ENCODE measurements around the gene ABHD12. TPM values are rescaled to one million over a fixed set of nuclear protein-coding genes. Genes with fewer than 3 reads are reported as not detected.

ABHD12 gene
- total RNA-seq, 1 experiment from 2014 or later, result 48.3 TPM

GRCh38 chr20:25327521-25328235, 63.0 kb downstream of the ABHD12 start:
- Histone ChIP-seq H3K4me1 (ENCODE audit: insufficient read depth, low read length) (no peaks in the 10 kb centered on the region), H3K27me3 (ENCODE audit: low read length) (no peaks in the 10 kb centered on the region), H3K4me3 (ENCODE audit: low read length) (no peak overlapping the region), H3K36me3 (ENCODE audit: low read depth, low read length) (no peaks in the 10 kb centered on the region), H3K9me3 (ENCODE audit: low read length) (no peaks in the 10 kb centered on the region), H3K4me2 (ENCODE audit: low read length) (no peak overlapping the region), H3K79me2 (ENCODE audit: low read length) (no peaks in the 10 kb centered on the region), H3K27ac (ENCODE audit: low read length) (no peak overlapping the region), H2AFZ (ENCODE audit: low read length) (no peak overlapping the region), H3K9ac (ENCODE audit: low read length) (no peak overlapping the region), H3F3A (ENCODE audit: low read length, unreplicated experiment) (no peaks in the 10 kb centered on the region), H3K9me2 (replicated peaks; ENCODE audit: low read length) (no peaks in the 10 kb centered on the region), H4K20me1 (ENCODE audit: low read length) (no peaks in the 10 kb centered on the region)
- BruUV-seq (replicated peaks), result no TSS peak
- CTCF ChIA-PET, result interaction anchor here (0.6 kb wide), 1 partner anchor 334 kb away, joined by 3 read pairs; no protein-coding TSS in a partner anchor
- ATAC-seq, result no peak
- TF ChIP-seq EZH2 (IDR thresholded peaks at IDR 0.05; ENCODE audit: low read length, unreplicated experiment) (no peak), EZH2phosphoT487 (IDR thresholded peaks at IDR 0.05; ENCODE audit: borderline replicate concordance, low read length) (no peak), CTCF (conservative IDR thresholded peaks at IDR 0.05; ENCODE audit: low read depth, low read length) (no peak)
- intact Hi-C loops (cut with micrococcal nuclease), result no loop called here
- POLR2A ChIA-PET (ENCODE audit: unreplicated experiment), result no interaction called here
- DNase-seq, result no peak

- H4K20me1 ChIP-seq (ENCODE audit: low read length), result no peaks in the 10 kb centered on the region
- no peak overlapping the region for H3K9ac ChIP-seq (ENCODE audit: low read length)
- H3K9me2 ChIP-seq (replicated peaks; ENCODE audit: low read length), result no peaks in the 10 kb centered on the region
- no peak for ATAC-seq
- no peak for TF ChIP-seq EZH2phosphoT487 (IDR thresholded peaks at IDR 0.05; ENCODE audit: borderline replicate concordance, low read length)
- no peak for TF ChIP-seq EZH2 (IDR thresholded peaks at IDR 0.05; ENCODE audit: low read length, unreplicated experiment)
- TF ChIP-seq CTCF (conservative IDR thresholded peaks at IDR 0.05; ENCODE audit: low read depth, low read length), result no peak
- no peak overlapping the region for H2AFZ ChIP-seq (ENCODE audit: low read length)
- H3K4me3 ChIP-seq (ENCODE audit: low read length), result no peak overlapping the region
- intact Hi-C loops (cut with micrococcal nuclease), result no loop called here
- no peaks in the 10 kb centered on the region for H3K27me3 ChIP-seq (ENCODE audit: low read length)
- H3K4me1 ChIP-seq (ENCODE audit: insufficient read depth, low read length), result no peaks in the 10 kb centered on the region
- H3K9me3 ChIP-seq (ENCODE audit: low read length), result no peaks in the 10 kb centered on the region
- no peak overlapping the region for H3K4me2 ChIP-seq (ENCODE audit: low read length)
- no peaks in the 10 kb centered on the region for H3F3A ChIP-seq (ENCODE audit: low read length, unreplicated experiment)
- H3K27ac ChIP-seq (ENCODE audit: low read length), result no peak overlapping the region
- no TSS peak for BruUV-seq (replicated peaks)
- no peaks in the 10 kb centered on the region for H3K79me2 ChIP-seq (ENCODE audit: low read length)
- CTCF ChIA-PET, result no interaction called here
- POLR2A ChIA-PET (ENCODE audit: unreplicated experiment), result no interaction called here
- H3K36me3 ChIP-seq (ENCODE audit: low read depth, low read length), result no peaks in the 10 kb centered on the region
- DNase-seq, result no peak
Measured at GRCh38 chr20:25325997-25326396, 64.6 kb downstream of the ABHD12 start.

GRCh38 chr20:25325073-25325472, 65.6 kb downstream of the ABHD12 start:
- ChIA-PET CTCF (no interaction called here), POLR2A (ENCODE audit: unreplicated experiment) (interaction anchor here (0.6 kb wide), 1 partner anchor 101 kb away, joined by 5 read pairs; no protein-coding TSS in a partner anchor)
- Histone ChIP-seq H4K20me1 (ENCODE audit: low read length) (no peaks in the 10 kb centered on the region), H3K4me3 (ENCODE audit: low read length) (no peak overlapping the region), H3K9me2 (replicated peaks; ENCODE audit: low read length) (no peaks in the 10 kb centered on the region), H3K79me2 (ENCODE audit: low read length) (no peaks in the 10 kb centered on the region), H3K9ac (ENCODE audit: low read length) (no peak overlapping the region), H3K27ac (ENCODE audit: low read length) (no peak overlapping the region), H2AFZ (ENCODE audit: low read length) (no peak overlapping the region), H3K27me3 (ENCODE audit: low read length) (no peaks in the 10 kb centered on the region), H3K4me2 (ENCODE audit: low read length) (no peak overlapping the region), H3F3A (ENCODE audit: low read length, unreplicated experiment) (no peaks in the 10 kb centered on the region), H3K36me3 (ENCODE audit: low read depth, low read length) (no peaks in the 10 kb centered on the region), H3K4me1 (ENCODE audit: insufficient read depth, low read length) (no peaks in the 10 kb centered on the region), H3K9me3 (ENCODE audit: low read length) (no peaks in the 10 kb centered on the region)
- DNase-seq, result no peak
- intact Hi-C loops (cut with micrococcal nuclease), result no loop called here
- no TSS peak for BruUV-seq (replicated peaks)
- TF ChIP-seq EZH2phosphoT487 (IDR thresholded peaks at IDR 0.05; ENCODE audit: borderline replicate concordance, low read length), result no peak
- no peak for TF ChIP-seq CTCF (conservative IDR thresholded peaks at IDR 0.05; ENCODE audit: low read depth, low read length)
- no peak for TF ChIP-seq EZH2 (IDR thresholded peaks at IDR 0.05; ENCODE audit: low read length, unreplicated experiment)
- no peak for ATAC-seq

Data from PC-3 (cell line).